OCI-LY7 (cell line): ENCODE data around the gene XAGE1A. TPM values are rescaled to one million over a fixed set of nuclear protein-coding genes. Genes with fewer than 3 reads are reported as not detected.
"Not testable (repeated sequence)": the region's sequence is repeated elsewhere in the genome, so short reads cannot be mapped to it uniquely, and the experiment has no call there.

Experiments
- BruUV-seq: library from RNA; stranded (reverse); fragments of 400-500 nt; replicated peaks from 2 replicates; lab custom pipeline; 2021; lab: Mats Ljungman, UMichigan
- CTCF ChIA-PET: fragments of 300-600 bp; sonication (Branson Sonifier 250); formaldehyde crosslinking; loops from one replicate; lab custom pipeline; 2022; ENCODE audit warnings: antibody characterized with exemption; ENCODE audit not compliant: unreplicated experiment; lab: Charles Lee
- POLR2A ChIA-PET: fragments of 300-600 bp; sonication (Branson Sonifier 250); formaldehyde crosslinking; loops from one replicate; lab custom pipeline; 2022; ENCODE audit warnings: antibody characterized with exemption; lab: Charles Lee
- DNase-seq: peaks from one replicate; pipeline ENCODE4 v3.0.0-alpha.2; 2015; ENCODE audit warnings: low spot score
- H2AFZ ChIP-seq: fragments of 200-600 bp; sonication (generic), shearing (Covaris generic); 2 replicates; pipeline ENCODE4 v1.6.1; 2014; ENCODE audit warnings: mild to moderate bottlenecking, antibody characterized with exemption, low read length, moderate library complexity
- H3K27ac ChIP-seq: fragments of 200-600 bp; sonication (generic); 2 replicates; pipeline ENCODE4 v1.5.1; 2014; ENCODE audit warnings: mixed run types, low read depth, mild to moderate bottlenecking, moderate library complexity, low read length, inconsistent platforms; ENCODE audit not compliant: poor library complexity, severe bottlenecking
- H3K36me3 ChIP-seq: fragments of 200-600 bp; sonication (generic); 2 replicates; pipeline ENCODE4 v1.6.1; 2014; ENCODE audit warnings: mild to moderate bottlenecking, antibody characterized with exemption, low read length, moderate library complexity, mixed read lengths; ENCODE audit not compliant: insufficient read depth
- H3K4me1 ChIP-seq: fragments of 200-600 bp; sonication (generic); 2 replicates; pipeline ENCODE4 v1.5.1; 2014; ENCODE audit warnings: mild to moderate bottlenecking, low read length; ENCODE audit not compliant: insufficient read depth, poor library complexity, severe bottlenecking
- H3K4me2 ChIP-seq: fragments of 200-600 bp; sonication (generic); 2 replicates; pipeline ENCODE4 v1.6.1; 2014; ENCODE audit warnings: mild to moderate bottlenecking, low read length
- H3K4me3 ChIP-seq: fragments of 200-600 bp; sonication (generic); 2 replicates; pipeline ENCODE4 v1.5.1; 2014; ENCODE audit warnings: mild to moderate bottlenecking, low read depth, low read length; ENCODE audit not compliant: poor library complexity, severe bottlenecking
- H3K79me2 ChIP-seq: fragments of 200-600 bp; sonication (generic); 2 replicates; pipeline ENCODE4 v1.6.1; 2016; ENCODE audit warnings: low read depth, mild to moderate bottlenecking, low read length, moderate library complexity, mixed read lengths; ENCODE audit not compliant: insufficient read depth
- H3K9me2 ChIP-seq: fragments of 200-600 bp; sonication (generic); 2 replicates; pipeline ENCODE4 v1.6.1; 2016; ENCODE audit warnings: mild to moderate bottlenecking, low read length, mixed read lengths; ENCODE audit not compliant: insufficient read depth
- H3K9me3 ChIP-seq: fragments of 200-600 bp; sonication (generic); 2 replicates; pipeline ENCODE4 v1.6.1; 2014; ENCODE audit warnings: mild to moderate bottlenecking, mixed run types, low read length, mixed read lengths
- H4K20me1 ChIP-seq: fragments of 200-600 bp; sonication (generic); 2 replicates; pipeline ENCODE4 v1.6.1; 2014; ENCODE audit warnings: mild to moderate bottlenecking, antibody characterized with exemption, low read length, moderate library complexity, mixed read lengths; ENCODE audit not compliant: insufficient read depth
- EZH2phosphoT487 ChIP-seq: fragments of 200-600 bp; sonication (generic); IDR thresholded peaks from 2 replicates; pipeline ENCODE4 v1.6.1; 2018; ENCODE audit warnings: low read depth, borderline replicate concordance, mild to moderate bottlenecking, mixed run types, antibody characterized with exemption, low read length, moderate library complexity, mixed read lengths
- intact Hi-C: fragments of 100-400 bp; cut with micrococcal nuclease; formaldehyde crosslinking; loops from one replicate; pipeline ENCODE4 v1.10.0; 2022; ENCODE audit not compliant: unreplicated experiment
- small RNA-seq: library from RNA; depleted of rRNA; stranded (forward); fragments of <200 nt; gene quantifications from one replicate; pipeline ENCODE3, GENCODE V24; 2014
- total RNA-seq, 2 experiments: library from RNA; depleted of rRNA in 1 of 2; stranded (reverse); fragments of >200 nt in 1 of 2; shearing (Covaris generic) in 1 of 2; gene quantifications; 2 replicates each; pipeline ENCODE4 v1.2.3, GENCODE V29; 2014 to 2022
- TF ChIP-seq, protein P1 (sequence below): fragments of 200-600 bp; sonication (generic); conservative IDR thresholded peaks from 2 replicates; pipeline ENCODE4 v1.5.1; 2014; ENCODE audit warnings: mild to moderate bottlenecking, antibody characterized with exemption, low read length, moderate library complexity, mixed read lengths

XAGE1A gene
- total RNA-seq, 2 experiments from 2014 or later, result not detected

DNA sequence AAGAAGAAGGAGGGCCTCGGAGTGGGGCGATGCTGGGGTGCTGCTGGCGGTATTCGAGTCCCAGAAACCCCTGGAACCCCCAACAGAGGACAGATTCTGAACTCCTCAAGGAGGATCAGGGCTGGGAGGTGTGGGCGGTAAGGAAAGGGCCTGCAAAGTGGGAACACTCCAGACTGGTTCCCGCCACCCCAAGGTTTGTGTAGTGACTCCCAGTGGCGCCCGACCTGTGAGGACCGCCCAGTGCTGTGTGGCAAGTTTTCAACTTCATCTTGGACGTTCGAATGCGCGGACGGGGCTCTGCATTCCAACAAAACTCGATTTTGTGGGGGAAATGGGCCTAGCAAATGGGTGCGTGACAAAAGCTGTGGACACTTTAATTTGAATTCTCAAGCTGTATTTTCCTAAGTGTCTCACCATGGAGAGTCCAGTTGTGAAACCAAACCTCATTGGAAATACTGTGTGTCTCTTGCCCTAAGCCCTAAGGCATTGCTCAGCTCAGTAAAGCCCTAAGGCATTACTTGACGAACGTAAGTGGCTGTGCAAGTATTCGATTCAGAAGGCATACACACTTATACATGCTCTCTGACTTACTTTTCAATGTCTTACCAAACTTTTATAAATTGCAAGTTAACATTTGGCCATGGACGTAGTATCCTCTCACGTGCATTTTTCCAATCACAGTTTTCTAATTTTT, 48.7 kb downstream of the XAGE1A start:
- TF ChIP-seq, protein P1, sequence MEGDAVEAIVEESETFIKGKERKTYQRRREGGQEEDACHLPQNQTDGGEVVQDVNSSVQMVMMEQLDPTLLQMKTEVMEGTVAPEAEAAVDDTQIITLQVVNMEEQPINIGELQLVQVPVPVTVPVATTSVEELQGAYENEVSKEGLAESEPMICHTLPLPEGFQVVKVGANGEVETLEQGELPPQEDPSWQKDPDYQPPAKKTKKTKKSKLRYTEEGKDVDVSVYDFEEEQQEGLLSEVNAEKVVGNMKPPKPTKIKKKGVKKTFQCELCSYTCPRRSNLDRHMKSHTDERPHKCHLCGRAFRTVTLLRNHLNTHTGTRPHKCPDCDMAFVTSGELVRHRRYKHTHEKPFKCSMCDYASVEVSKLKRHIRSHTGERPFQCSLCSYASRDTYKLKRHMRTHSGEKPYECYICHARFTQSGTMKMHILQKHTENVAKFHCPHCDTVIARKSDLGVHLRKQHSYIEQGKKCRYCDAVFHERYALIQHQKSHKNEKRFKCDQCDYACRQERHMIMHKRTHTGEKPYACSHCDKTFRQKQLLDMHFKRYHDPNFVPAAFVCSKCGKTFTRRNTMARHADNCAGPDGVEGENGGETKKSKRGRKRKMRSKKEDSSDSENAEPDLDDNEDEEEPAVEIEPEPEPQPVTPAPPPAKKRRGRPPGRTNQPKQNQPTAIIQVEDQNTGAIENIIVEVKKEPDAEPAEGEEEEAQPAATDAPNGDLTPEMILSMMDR, result no peak
- TF ChIP-seq EZH2phosphoT487, result no peak
- H3K9me3 ChIP-seq, result no peaks in the 10 kb centered on the region
- intact Hi-C loops, result no loop called here
- BruUV-seq, result no TSS peak
- no peaks in the 10 kb centered on the region for H3K79me2 ChIP-seq
- H3K4me1 ChIP-seq, result no peaks in the 10 kb centered on the region
- no peaks in the 10 kb centered on the region for H3K9me2 ChIP-seq
- no peak overlapping the region for H2AFZ ChIP-seq
- no peaks in the 10 kb centered on the region for H3K36me3 ChIP-seq
- no peak overlapping the region for H3K27ac ChIP-seq
- no peak for DNase-seq
- CTCF ChIA-PET, result no interaction called here
- POLR2A ChIA-PET, result no interaction called here
- H4K20me1 ChIP-seq, result no peaks in the 10 kb centered on the region
- no peak overlapping the region for H3K4me3 ChIP-seq
- H3K4me2 ChIP-seq, result no peak overlapping the region

DNA sequence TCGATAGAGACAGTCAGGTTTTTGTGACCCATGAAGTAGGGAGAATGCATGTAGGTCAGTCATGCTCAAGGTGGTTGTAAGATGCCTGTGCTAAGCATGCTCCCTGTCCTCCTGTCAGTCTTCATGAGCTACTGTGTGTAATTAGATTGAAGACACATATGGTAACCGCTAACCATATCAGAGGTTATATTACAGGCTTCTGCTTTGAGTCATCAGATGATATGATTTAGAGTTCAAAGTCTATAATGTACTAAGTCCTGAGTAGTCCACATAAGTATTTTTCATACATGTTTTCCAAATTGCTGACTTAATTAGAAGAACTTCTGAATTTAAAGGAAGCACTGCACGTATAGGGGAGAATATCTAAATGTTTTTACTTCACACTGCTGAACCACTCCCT, 53.2 kb downstream of the XAGE1A start:
- H3K9me2 ChIP-seq, intact Hi-C loops, H3K9me3 ChIP-seq, POLR2A ChIA-PET, H3K4me2 ChIP-seq, H3K36me3 ChIP-seq, H2AFZ ChIP-seq, H3K27ac ChIP-seq, H4K20me1 ChIP-seq, H3K4me3 ChIP-seq, H3K79me2 ChIP-seq, DNase-seq, CTCF ChIA-PET, BruUV-seq, H3K4me1 ChIP-seq: not testable (repeated sequence)

Small RNA genes within 50 kb of the gene (small RNA-seq; reads per million reads assigned to genes)
- gene BX510359.8, result not detected
- gene RBM22P7, result not detected

Other genes with a start within 250 kb of the XAGE1A start
- not detected in 2 replicates for gene XAGE2, start 126.8 kb upstream of the XAGE1A start, total RNA-seq (2014; rRNA removed; shearing (Covaris generic))
- gene XAGE2, start 126.8 kb upstream of the XAGE1A start, total RNA-seq (2022), result not detected in 2 replicates
- gene XAGE1B, start 21.3 kb downstream of the XAGE1A start, total RNA-seq (2014; rRNA removed; shearing (Covaris generic)), result not detected in 2 replicates
- not detected in 2 replicates for gene XAGE1B, start 21.3 kb downstream of the XAGE1A start, total RNA-seq (2022)
- not detected in 2 replicates for gene SSX7, start 159.1 kb downstream of the XAGE1A start, total RNA-seq (2014; rRNA removed; shearing (Covaris generic))
- not detected in 2 replicates for gene SSX7, start 159.1 kb downstream of the XAGE1A start, total RNA-seq (2022)
- gene SSX2, start 211.4 kb downstream of the XAGE1A start, total RNA-seq (2014; rRNA removed; shearing (Covaris generic)), result not detected in 2 replicates
- gene SSX2, start 211.4 kb downstream of the XAGE1A start, total RNA-seq (2022), result not detected in 2 replicates